ENCODE measurements around the gene QDPR.

Gene QDPR

DNA sequence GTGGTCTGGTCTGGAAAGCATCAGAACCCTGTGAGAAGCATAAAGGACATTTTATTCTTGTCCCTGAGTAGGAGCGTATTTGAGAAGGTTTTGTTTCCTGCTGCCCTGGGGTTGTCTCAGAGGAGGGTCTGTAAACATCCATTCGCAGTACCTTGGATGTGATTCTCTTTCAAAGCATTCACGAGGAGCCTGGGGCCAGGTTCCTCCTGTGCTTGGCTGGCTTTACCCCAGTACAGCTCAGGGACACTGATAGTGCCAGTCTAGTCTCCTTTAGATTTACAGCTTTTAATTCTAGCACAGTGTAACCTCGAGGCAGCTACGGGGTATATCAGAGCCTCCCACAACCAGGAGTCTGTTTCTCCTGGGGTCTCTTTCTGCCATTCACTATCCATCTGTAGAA is 5.8 kb upstream of the QDPR start:
- no peak for DNase-seq (ENCODE audit: extremely low spot score)
- TF ChIP-seq CTCF (IDR thresholded peaks at IDR 0.05; ENCODE audit: control extremely low read depth, extremely low read depth, low read depth, missing control alignments) = no peak
- CTCF ChIA-PET = interaction anchor here (1.9 kb wide), 1 partner anchor 31 kb away, joined by 5 read pairs; no protein-coding TSS in a partner anchor
- POLR2A ChIA-PET = no interaction called here

GRCh38 chr4:17516980-17517379 is 5.1 kb upstream of the QDPR start:
- CTCF ChIA-PET = interaction anchor here (1.4 to 1.9 kb wide), 2 partner anchors 32 to 120 kb away, joined by 3 to 5 read pairs; no protein-coding TSS in a partner anchor
- no peak for TF ChIP-seq CTCF (IDR thresholded peaks at IDR 0.05; ENCODE audit: control extremely low read depth, extremely low read depth, low read depth, missing control alignments)
- POLR2A ChIA-PET = no interaction called here
- DNase-seq (ENCODE audit: extremely low spot score) = no peak

DNA sequence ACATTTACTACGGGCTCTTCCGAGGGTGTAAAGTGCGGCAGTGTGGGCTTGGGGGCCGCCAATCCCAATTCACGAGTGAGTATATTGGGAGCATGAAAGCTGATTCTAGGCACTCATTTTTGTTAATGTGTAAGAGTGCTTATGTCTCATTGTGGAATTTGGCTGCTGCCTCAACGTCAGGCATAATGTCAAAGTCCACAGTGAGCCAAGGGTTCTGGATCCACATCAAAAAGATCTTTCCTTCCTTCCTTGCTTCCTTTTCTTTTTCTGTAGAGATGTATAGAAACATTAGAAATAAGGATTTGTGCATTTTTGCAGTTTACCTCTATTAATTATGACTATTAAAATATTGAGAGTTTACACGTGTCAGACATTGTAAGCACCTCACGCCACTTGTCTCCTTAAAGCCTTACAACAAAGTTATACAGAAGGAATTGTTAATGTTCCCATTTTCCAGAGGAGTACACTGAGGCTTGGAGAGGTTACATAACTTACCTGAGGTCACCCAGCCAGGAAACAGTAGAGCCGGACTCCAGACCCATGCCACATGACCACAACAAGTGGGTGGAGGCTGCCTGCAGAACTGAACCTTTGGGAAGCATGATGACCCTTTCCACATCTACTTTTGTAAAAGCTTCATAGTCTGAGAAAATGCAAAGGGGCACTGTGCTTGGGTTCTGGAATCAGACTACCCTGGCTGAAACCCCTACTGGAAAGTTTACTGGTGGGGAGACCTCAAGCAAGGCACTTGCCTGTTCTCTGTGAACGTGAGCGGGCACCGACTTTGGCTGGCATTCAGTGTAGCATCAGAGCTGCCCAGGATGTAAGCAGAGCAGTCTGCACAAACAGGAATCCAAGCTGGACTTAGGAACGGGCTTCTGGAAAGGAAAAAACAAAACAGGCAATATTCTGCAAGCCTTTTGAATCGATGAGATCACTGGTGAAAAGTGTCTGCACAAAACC is 3.8 kb upstream of the QDPR start:
- POLR2A ChIA-PET = no interaction called here
- DNase-seq (ENCODE audit: extremely low spot score) = no peak
- no peak for TF ChIP-seq CTCF (IDR thresholded peaks at IDR 0.05; ENCODE audit: control extremely low read depth, extremely low read depth, low read depth, missing control alignments)
- CTCF ChIA-PET = interaction anchor here (1.4 to 1.9 kb wide), 2 partner anchors 33 to 122 kb away, joined by 3 to 5 read pairs; no protein-coding TSS in a partner anchor

GRCh38 chr4:17514865-17515264 is 3.0 kb upstream of the QDPR start, which contains the start of gene CLRN2:
TSS of gene CLRN2 (plus strand) at chr4:17515165. CDS start at chr4:17515267, 102 bp downstream.
- ChIA-PET CTCF (no interaction called here), POLR2A (no interaction called here)
- no peak for DNase-seq (ENCODE audit: extremely low spot score)
- no peak for TF ChIP-seq CTCF (IDR thresholded peaks at IDR 0.05; ENCODE audit: control extremely low read depth, extremely low read depth, low read depth, missing control alignments)

DNA sequence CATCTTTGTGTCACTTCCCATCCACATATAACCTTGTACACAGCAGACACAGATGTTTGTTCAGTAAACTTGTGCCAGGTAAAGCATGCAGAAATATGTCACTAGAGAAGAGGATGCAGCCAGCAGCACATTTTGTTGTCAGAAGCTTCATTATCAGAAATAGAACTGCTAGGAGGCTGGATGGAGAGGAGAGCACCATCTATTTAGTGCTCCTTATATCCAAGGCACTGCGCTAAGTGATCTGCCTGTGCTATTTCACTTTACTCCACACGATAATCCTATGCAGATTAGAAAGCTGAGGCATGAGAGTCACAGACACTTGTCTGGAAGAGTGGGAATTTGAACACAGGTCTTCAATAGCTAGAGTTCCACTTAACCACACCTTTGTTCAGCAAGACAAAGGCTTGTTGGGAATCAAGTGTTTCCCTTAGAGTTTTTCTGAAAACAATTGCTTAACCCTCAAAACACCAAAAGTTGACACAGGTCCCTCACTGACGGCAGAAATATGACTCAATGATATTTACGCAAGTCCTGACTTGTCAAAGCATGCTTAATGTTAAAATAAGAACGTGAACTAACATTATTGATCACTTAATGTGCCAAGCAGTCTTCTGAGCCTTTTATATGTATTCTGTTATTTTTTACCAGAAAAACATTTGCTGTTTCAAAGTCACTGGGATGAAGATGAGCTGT is 1.2 kb upstream of the QDPR start:
- ChIA-PET CTCF (interaction anchor here (0.6 to 1.4 kb wide), 7 partner anchors 9 to 136 kb away, joined by 3 to 5 read pairs (median 3); no protein-coding TSS in a partner anchor), POLR2A (no interaction called here)
- TF ChIP-seq CTCF (IDR thresholded peaks at IDR 0.05; ENCODE audit: control extremely low read depth, extremely low read depth, low read depth, missing control alignments) = no peak
- no peak for DNase-seq (ENCODE audit: extremely low spot score)

DNA sequence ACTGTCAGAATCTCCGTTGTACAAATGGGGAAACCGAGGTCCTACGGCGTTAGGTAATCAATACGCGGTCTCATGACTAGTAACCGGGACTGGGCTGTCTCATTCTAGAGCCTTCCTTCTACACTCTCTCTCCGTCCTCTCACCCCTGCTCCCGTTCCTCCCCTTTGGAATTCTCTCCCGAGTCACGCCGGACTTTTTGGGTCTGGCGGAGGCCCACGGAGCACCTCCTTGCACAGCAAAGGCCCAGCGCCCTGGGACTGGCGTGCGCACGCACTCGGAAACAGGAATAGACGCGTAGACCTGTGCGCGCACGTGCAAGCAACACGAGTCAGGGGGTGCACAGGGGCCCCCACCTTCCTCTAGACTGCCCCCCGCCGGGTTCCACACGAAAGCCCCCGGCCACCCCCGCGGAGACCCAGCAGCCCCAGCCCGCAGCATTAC is 361 bp downstream of the QDPR start:
- DNase-seq (ENCODE audit: extremely low spot score) = peak; percentile 32
- no peak for TF ChIP-seq CTCF (IDR thresholded peaks at IDR 0.05; ENCODE audit: control extremely low read depth, extremely low read depth, low read depth, missing control alignments)
- CTCF ChIA-PET = no interaction called here
- POLR2A ChIA-PET = no interaction called here

Measured in GM10248 (cell line).